Panc1 (cell line): ENCODE measurements around the gene CLDN6. TPM values are rescaled to one million over a fixed set of nuclear protein-coding genes. Genes with fewer than 3 reads are reported as not detected.

Experiments used
- ATAC-seq: fragments of 200-7000 bp; cut with Tn5 transposase; 2 replicates; pipeline ENCODE4 v1.9.1; 2020; ENCODE audit warnings: mild to moderate bottlenecking, moderate library complexity
- BruUV-seq: library from RNA; stranded (reverse); fragments of 400-500 nt; replicated peaks from 2 replicates; lab custom pipeline; 2021; lab: Mats Ljungman, UMichigan
- CTCF ChIA-PET: fragments of 300-600 bp; sonication (Branson Sonifier 250); formaldehyde crosslinking; loops from one replicate; lab custom pipeline; 2022; ENCODE audit warnings: antibody characterized with exemption; lab: Charles Lee
- POLR2A ChIA-PET: fragments of 300-600 bp; sonication (Branson Sonifier 250); formaldehyde crosslinking; loops from one replicate; lab custom pipeline; 2022; ENCODE audit warnings: antibody characterized with exemption; lab: Charles Lee
- DNase-seq: peaks from one replicate; pipeline ENCODE4 v3.0.0-alpha.2; 2010; ENCODE audit warnings: low read depth, low spot score
- H3K27ac ChIP-seq: 2 replicates; pipeline ENCODE4 v1.5.1; 2011; ENCODE audit warnings: mild to moderate bottlenecking, low read length, inconsistent platforms
- H3K27me3 ChIP-seq: fragments of 200-500 bp; sonication (Bioruptor generic); 2 replicates; pipeline ENCODE4 v1.6.0; 2014; ENCODE audit warnings: low read length, inconsistent platforms; ENCODE audit not compliant: control insufficient read depth, insufficient read depth
- H3K36me3 ChIP-seq: fragments of 200-500 bp; sonication (Bioruptor generic); 2 replicates; pipeline ENCODE4 v1.5.1; 2014; ENCODE audit warnings: inconsistent platforms, mild to moderate bottlenecking, low read length, moderate library complexity; ENCODE audit not compliant: control insufficient read depth, insufficient read depth
- H3K4me1 ChIP-seq: 2 replicates; pipeline ENCODE4 v1.5.1; 2011; ENCODE audit warnings: inconsistent platforms, mild to moderate bottlenecking, low read length, moderate library complexity; ENCODE audit not compliant: control insufficient read depth, insufficient read depth
- H3K4me3 ChIP-seq, 2 experiments: 2 replicates each; pipeline ENCODE4 v1.5.1; 2011 to 2012; ENCODE audit warnings: low read depth in 2 of 2, low read length in 2 of 2, mild to moderate bottlenecking in 2 of 2, inconsistent platforms in 1 of 2, moderate library complexity in 1 of 2
- H3K9me3 ChIP-seq: fragments of 200-500 bp; sonication (Bioruptor generic); 2 replicates; pipeline ENCODE4 v1.5.1; 2014; ENCODE audit warnings: low read depth, mild to moderate bottlenecking, inconsistent platforms, low read length, moderate library complexity; ENCODE audit not compliant: control insufficient read depth, insufficient read depth
- CTCF ChIP-seq: fragments of 450-650 bp; IDR thresholded peaks from 2 replicates; pipeline ENCODE4 v1.5.1; 2017; ENCODE audit warnings: mild to moderate bottlenecking
- POLR2AphosphoS5 ChIP-seq: IDR thresholded peaks from 2 replicates; pipeline ENCODE4 v1.6.1; 2012; ENCODE audit warnings: mild to moderate bottlenecking, low read depth, low read length, moderate library complexity
- REST ChIP-seq, 2 experiments: IDR thresholded peaks; 2 replicates each; pipeline ENCODE4 v1.6.1; 2011 to 2012; ENCODE audit warnings: low read depth in 2 of 2, control low read depth in 1 of 2, low read length in 1 of 2, mild to moderate bottlenecking in 1 of 2, moderate library complexity in 1 of 2; ENCODE audit not compliant: insufficient read depth in 1 of 2
- SIN3A ChIP-seq: IDR thresholded peaks from 2 replicates; pipeline ENCODE4 v1.6.1; 2012; ENCODE audit warnings: low read depth, mild to moderate bottlenecking, low read length, moderate library complexity, borderline replicate concordance; ENCODE audit not compliant: insufficient read depth
- TCF7L2 ChIP-seq: IDR thresholded peaks from 2 replicates; pipeline ENCODE4 v1.6.1; 2011; ENCODE audit warnings: mild to moderate bottlenecking, low read depth, low read length, inconsistent platforms
- in situ Hi-C: cut with HindIII; loops from 2 replicates; pipeline ENCODE4 v1.10.0; 2016; ENCODE audit warnings: low sequenced_read_pairs, low pct_unique_long_range_greater_than_20kb
- intact Hi-C: fragments of 100-400 bp; cut with micrococcal nuclease; formaldehyde crosslinking; loops from one replicate; pipeline ENCODE4 v1.10.0; 2022; ENCODE audit not compliant: unreplicated experiment
- total RNA-seq: library from RNA; stranded (reverse); gene quantifications from one replicate; pipeline ENCODE4 v1.2.1, GENCODE V29; 2021; ENCODE audit not compliant: unreplicated experiment

Gene CLDN6
- total RNA-seq, 1 experiment from 2014 or later, result 1.2 TPM

GRCh38 chr16:3042376-3042775 is 24.4 kb upstream of the CLDN6 start:
- ChIA-PET POLR2A (no interaction called here), CTCF (no interaction called here)
- Histone ChIP-seq H3K27ac (no peak overlapping the region), H3K4me1 (no peaks in the 10 kb centered on the region), H3K36me3 (no peaks in the 10 kb centered on the region), H3K4me3 (no peak overlapping the region), H3K9me3 (no peaks in the 10 kb centered on the region), H3K27me3 (no peaks in the 10 kb centered on the region)
- no TSS peak for BruUV-seq
- ATAC-seq, result no peak
- TF ChIP-seq REST (IDR thresholded peaks at IDR 0.05; ENCODE audit: insufficient read depth in 1 of 2, low read depth in 2 of 2, low read length in 1 of 2) (no peak), SIN3A (no peak), CTCF (no peak)
- no peak for DNase-seq
- intact Hi-C loops (no loop called here), in situ Hi-C loops (no loop called here)

GRCh38 chr16:3038896-3039295 is 20.9 kb upstream of the CLDN6 start:
- CTCF ChIA-PET, result interaction anchor here (1.1 kb wide), 1 partner anchor 8 kb away, joined by 5 read pairs; no protein-coding TSS in a partner anchor
- intact Hi-C loops, result no loop called here
- H3K9me3 ChIP-seq, result no peaks in the 10 kb centered on the region
- ATAC-seq (peak; percentile 22; the same call in 1 of the 2 replicates), DNase-seq (no peak)
- no peak for TF ChIP-seq SIN3A
- TF ChIP-seq CTCF, result no peak
- TF ChIP-seq TCF7L2, result no peak
- TF ChIP-seq REST (IDR thresholded peaks at IDR 0.05; ENCODE audit: insufficient read depth in 1 of 2, low read depth in 2 of 2, low read length in 1 of 2), result no peak
- no peak for TF ChIP-seq POLR2AphosphoS5
- no peaks in the 10 kb centered on the region for H3K4me1 ChIP-seq
- POLR2A ChIA-PET, result no interaction called here
- H3K4me3 ChIP-seq, result no peak overlapping the region
- no peaks in the 10 kb centered on the region; the same call in 1 of the 2 replicates for H3K27me3 ChIP-seq
- peaks cover 3% of the 10 kb centered on the region; the same call in 1 of the 2 replicates for H3K36me3 ChIP-seq
- BruUV-seq, result no TSS peak
- no peak overlapping the region for H3K27ac ChIP-seq
- in situ Hi-C loops, result no loop called here
